ENCODE results near the gene PPP1R27.

- TF ChIP-seq POLR2A (IDR thresholded peaks at IDR 0.05; ENCODE audit: low read length) (no peak), GATA1 (IDR thresholded peaks at IDR 0.05; ENCODE audit: low read depth, low read length) (no peak)
These were observed 42.7 kb upstream of the PPP1R27 start for GRCh38 chr17:81877569-81877968.
